Measurements from ENCODE around the gene RETREG1.
A peak's percentile ranks its signal among the peaks of the same experiment; 100 is the strongest.
"Not testable (repeated sequence)": the region's sequence is repeated elsewhere in the genome, so short reads cannot be mapped to it uniquely, and the experiment has no call there.

Gene RETREG1

GRCh38 chr5:16483361-16483760, 133.4 kb downstream of the RETREG1 start:
- no peak for DNase-seq

DNA sequence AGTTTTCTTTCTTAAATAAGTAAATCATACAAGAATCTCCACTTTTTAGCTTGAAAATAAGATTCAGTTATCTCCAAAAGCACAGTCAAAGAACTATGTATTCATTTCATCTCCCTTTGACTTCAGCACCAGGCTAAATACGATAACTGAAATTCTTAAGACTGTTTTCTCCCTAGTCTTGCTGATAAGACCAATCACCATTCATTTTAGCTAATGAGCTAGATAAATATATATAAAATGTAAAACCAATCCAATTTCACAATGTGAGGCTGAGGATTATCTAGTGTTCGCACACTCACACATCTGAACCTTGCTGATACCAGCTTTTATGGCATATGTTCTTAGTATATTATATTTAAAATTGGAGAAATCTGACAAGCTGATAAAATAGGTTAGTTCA, 133.9 kb downstream of the RETREG1 start:
- DNase-seq: no peak

DNA sequence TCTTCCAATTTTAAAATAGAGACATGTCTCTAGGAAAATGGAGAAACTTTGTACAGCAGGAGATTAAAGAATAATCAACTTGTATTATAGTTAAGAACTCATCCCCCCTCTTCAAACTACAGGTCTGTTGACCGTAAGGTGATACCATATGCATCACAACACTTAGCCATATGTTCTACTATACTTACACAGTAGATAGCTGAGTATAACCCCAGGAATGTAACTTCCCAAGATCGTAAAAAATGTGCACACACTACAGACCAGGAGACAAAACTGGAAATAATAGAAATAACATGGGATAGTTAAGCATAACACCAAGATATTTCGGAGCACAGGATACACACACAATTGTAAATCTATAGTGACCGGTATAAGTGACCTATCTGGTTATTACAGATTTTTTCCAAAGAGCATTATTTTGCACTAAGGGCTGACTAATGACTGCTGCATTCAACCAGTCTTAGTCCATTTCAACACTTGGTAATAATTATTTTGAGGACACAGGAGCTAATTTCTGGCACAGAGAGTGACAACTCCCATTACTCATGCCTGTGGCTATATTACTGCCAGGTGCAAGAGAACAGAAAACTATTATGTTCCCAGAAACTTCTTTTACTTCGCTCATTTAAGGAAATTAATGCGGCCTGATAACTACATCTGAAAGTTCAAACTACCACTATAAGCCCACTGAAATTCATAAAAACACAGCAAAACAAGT, 135.8 kb downstream of the RETREG1 start:
- no peak for DNase-seq

- no peak for DNase-seq
Observed at GRCh38 chr5:16480144-16480543, 136.7 kb downstream of the RETREG1 start.

GRCh38 chr5:16477541-16477940, 139.3 kb downstream of the RETREG1 start:
- DNase-seq: no peak

DNA sequence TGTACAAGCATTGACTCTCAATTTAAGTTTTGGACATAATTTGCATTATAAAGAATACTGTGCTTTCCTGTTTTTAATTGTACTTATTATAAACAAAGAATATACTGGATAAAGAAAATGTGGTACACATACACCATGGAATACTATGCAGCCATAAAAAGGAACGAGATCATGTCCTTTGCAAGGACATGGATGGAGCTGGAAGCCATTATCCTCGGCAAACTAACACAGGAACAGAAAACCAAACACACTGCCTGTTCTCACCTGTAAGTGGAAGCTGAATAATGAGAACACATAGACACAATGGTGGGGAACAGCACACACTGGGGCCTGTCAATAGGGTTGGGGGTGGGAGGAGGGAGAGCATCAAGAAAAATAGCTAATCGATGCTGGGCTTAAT, 140.4 kb downstream of the RETREG1 start:
- DNase-seq: not testable (repeated sequence)

DNA sequence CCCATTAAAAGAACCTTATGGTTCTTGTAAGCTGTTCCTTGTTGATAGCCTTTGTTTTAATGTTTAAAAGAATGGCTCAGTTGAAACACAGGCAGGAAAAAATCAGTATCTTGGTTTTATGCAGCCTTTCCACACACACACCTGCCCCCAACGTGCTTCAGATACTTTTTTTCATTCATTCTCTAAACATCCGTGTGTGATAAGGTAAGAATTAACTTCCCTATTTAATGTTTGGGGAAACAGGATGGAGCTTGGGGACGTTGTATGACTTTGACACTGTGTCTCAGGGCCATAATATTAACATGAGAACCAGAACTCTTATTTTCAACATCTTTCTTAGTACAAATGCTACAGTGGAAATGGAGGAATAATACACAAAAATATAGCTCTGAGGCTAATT, 145.4 kb downstream of the RETREG1 start:
- DNase-seq: no peak

DNA sequence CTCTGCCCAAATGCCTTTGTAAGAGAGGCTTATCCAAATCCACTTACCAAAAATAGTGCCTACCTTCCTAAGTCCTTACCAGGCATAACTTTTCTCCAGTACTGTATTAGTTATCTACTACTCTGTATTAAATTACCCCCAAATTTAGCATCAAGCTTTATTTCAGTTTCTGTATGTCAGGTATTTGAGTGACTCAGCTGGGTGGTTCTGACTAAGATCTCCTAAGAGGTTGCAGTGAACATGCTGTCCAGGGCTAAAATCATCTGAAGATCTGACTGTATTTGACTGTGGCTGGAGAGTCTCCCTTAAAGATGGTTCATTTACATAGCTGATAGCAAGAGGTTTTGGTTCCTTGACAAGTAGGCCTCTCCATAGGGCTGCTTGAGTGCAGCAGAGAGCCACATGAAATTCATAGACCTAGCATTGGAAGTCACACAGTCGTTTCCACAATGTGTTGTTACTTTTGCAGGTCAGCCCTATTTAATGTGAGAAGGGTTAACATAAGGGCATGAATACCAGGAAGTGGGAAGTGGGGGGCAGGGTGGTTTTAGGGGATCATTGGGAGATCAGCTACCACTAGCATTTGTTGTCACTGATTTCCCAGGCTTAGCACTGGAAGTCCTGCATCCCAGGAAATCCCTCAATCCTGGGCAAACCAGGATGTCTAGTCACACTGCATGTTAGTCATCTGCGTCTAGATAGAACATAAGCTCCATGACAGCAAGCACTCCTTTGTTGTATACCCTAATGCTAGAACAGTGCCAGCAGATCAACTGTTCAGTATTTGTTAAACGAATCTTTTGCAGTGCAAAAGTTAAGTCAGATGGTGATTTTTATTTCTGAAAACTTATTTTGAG, 149.2 kb downstream of the RETREG1 start:
- peak in 1 of 4 experiments; percentile 7 for DNase-seq

DNA sequence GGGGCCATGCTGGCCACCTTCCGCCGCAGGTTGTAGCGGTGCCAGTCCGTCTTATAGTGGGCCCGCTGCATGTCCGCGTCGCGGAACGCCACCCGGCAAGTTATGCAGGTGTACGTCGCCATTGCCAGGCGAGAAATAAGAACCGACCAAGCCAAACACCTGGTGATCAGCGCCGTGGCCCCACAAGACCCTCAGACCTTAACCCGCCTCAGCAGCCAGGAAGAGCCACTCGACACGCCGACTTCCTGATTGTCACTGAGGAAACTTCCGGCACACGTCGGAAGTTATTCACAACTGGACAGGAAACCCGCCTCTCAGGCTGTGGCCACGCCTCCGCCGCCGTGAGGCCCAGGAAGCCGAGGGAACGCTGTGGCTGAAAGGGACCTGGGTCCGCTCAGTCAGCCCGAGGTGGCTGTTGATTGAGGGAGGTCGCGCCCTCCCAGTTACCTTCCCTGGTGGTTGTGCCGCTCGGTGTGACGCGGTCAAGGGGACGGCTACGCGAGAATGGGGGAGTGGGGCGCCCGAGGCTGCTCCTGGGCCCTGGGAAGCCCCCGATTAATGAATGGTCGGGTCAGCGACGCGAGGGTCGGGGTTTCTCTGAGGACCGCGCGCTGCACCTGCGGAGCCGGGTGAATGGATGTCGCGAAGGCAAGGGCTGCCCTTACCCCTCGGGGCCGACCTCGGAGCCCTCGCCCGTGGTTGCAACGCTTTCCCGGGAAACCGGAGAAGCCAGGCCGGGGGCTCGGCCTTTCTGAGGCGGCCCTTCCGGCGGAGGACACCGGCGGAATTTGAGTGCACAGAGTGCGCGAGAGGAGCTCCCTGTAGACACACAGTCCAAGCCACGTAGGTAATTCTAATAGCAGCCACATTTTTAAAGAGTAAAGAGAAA, 151.0 kb downstream of the RETREG1 start, which contains the start of gene ZNF622:
Gene ZNF622, minus strand, starts transcription at position 257 of the 889 bp plus-strand sequence. Its CDS starts 135 bp downstream, at position 122.
- peak; percentile 94 to 97 (median 96) for DNase-seq

- DNase-seq: peak; percentile 9 to 53 (median 38)
Observed at GRCh38 chr5:16464664-16465543, 151.9 kb downstream of the RETREG1 start.

DNA sequence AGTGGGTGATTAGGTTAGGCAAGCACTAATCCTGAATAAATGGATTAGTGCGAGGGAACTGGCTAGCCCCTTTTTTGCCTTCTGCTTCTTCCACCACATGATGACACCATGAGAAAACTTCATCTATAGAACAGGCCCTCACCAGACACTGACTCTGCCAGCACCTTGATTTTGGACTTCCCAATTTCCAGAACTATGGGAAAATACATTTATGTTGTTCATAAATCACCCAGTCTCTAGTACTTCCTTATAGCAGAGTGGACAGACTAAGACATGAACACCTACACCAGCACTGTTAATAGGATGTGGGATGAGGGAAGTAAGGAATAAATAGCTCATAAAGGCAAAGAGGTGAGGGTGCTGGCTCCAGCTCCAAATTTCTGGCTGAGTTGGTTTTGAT, 152.6 kb downstream of the RETREG1 start:
- peak in 2 of 4 experiments; percentile 18 to 44 for DNase-seq

- peak in 1 of 4 experiments; percentile 20 for DNase-seq
Observed at GRCh38 chr5:16461782-16462181, 155.0 kb downstream of the RETREG1 start.

GRCh38 chr5:16461026-16461425, 155.8 kb downstream of the RETREG1 start:
- no peak for DNase-seq

GRCh38 chr5:16459451-16459850, 157.3 kb downstream of the RETREG1 start:
- no peak for DNase-seq

GRCh38 chr5:16457853-16458252, 158.9 kb downstream of the RETREG1 start:
- peak in 3 of 4 experiments; percentile 17 to 50 (median 49) for DNase-seq

- DNase-seq: peak in 1 of 4 experiments; percentile 5
Observed at GRCh38 chr5:16457451-16457850, 159.3 kb downstream of the RETREG1 start.

DNA sequence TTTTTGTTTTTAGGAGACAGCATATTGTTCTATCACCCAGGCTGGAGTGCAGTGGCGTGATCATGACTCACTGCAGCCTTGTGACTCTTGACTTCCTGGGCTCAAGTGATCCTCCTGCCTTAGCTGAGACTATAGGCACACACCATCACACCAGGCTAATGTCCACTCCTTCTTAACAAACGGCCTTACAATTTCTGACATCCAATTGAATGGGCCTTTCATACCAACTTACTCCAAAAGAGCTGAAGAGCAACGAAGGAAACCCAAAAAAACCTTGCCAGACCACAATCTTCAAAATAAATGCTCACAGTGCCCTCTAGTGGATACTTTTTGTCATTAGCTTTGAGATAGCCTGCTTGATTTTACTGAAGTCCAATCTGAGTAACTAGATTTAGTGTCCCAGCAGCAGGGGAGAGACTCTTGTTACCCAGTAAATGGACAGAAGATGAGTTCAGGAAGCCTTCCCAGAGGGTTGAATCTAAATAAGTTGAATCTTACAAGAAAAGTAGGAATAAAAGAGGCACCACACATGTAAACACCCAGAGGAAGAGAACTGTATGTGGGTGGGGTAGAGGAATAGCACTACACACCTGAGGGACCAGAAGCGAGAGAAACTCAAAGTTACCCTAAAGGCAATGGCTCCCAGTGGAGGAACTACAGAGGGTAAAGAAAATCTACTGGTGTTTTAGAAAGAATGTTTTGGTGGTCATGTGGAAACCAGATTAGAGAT, 160.5 kb downstream of the RETREG1 start:
- peak; percentile 79 to 89 (median 84) for DNase-seq

DNA sequence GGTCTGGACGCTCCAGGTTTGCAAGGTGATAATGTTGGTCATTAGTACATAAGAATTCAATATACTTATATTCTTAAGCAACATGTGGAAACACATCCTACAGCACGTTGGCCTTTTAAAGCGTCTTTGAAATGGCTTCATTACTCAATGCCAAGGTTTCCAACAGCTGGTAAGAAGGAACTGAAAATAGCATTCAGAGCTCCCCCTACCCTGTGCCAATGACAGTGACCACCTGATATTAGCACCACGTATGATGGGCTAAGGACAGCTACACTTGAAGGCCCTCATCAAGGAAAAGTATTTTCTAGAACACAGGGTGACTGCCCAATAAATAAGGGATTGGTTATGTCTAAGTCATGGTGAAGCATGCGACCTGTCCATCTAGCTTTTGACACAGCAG, 161.1 kb downstream of the RETREG1 start:
- DNase-seq: peak; percentile 68 to 89 (median 82)

DNA sequence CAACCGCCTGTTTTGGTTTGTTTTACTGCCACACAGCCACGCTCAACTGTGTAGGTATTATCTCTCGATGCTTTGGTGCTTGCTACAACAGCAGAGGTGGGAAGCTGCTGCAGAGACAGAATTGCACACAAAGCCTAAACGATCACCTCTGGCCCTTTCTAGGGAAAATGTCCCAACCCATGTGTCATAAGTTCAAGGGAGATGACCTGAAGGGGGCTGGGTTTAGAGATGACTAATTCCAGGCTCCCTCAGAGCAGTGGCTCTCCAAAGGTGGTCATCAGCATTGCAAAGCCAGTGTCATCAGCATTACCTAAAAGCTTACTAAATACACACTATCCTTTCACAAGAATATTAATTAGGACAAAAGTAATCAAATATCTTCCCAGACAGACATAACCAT, 162.1 kb downstream of the RETREG1 start:
- peak; percentile 40 to 73 (median 64) for DNase-seq

DNA sequence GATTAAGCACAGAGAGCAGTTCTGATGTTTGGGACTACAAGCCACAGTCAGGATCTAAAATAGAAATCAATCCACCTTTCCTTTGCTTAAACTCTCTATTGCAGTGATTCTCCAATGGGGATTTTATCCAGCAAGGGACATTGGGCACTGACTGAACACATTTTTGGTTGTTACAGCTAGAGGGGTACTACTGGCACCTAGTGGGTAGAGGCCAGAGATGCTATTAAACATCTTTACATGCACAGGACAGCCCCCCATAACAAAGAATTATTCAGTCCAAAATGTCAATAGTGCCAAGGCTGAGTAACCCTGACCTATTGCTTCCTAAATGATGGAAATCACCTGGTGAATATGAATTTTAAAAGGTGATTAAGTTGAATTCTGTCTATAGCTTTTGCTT, 163.2 kb downstream of the RETREG1 start:
- DNase-seq: no peak

DNA sequence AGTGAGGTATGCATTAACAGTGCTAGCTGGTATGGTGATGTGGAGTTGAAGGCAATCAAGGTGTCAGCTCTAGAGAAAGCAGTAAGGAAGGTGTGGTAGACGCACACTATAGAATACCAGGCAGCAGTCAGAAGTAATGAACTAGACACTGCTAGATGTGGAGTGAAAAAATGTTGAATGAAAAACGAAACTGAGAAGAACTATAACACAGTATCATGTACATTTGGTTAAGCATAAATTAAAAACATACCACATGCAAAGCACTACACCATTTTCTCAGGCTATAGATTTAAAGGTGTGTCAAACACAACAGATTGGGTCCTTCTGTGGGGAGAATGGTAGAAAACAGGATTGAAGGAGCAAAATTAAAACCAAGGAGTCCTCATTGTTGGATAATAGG, 166.6 kb downstream of the RETREG1 start:
- DNase-seq: no peak

All from suppressor macrophage (primary cell).